Upper lobe of left lung (tissue), 6 donors: ENCODE results near the gene PALLD. TPM values are rescaled to one million over a fixed set of nuclear protein-coding genes. Genes with fewer than 3 reads are reported as not detected.

Experiments
- ATAC-seq, 2 donors: fragments of 200-7000 bp; cut with Tn5 transposase; one replicate each; pipeline ENCODE4 v1.9.1; 2022; ENCODE audit warnings: mild to moderate bottlenecking in 2 of 2, moderate library complexity in 2 of 2; ENCODE audit not compliant: low FRiP score in 2 of 2
- DNase-seq, 2 donors: peaks; one replicate each; pipeline ENCODE4 v3.0.0-alpha.2; 2019 to 2020
- H3K27ac ChIP-seq, 4 donors: fragments of 200-600 bp; sonication (generic); one replicate each; pipeline ENCODE4 v1.5.1; 2016 to 2019
- H3K27me3 ChIP-seq, 4 donors: fragments of 200-600 bp; sonication (generic); one replicate each; pipeline ENCODE4 v1.5.1; 2017 to 2019
- H3K36me3 ChIP-seq, 4 donors: fragments of 200-600 bp; sonication (generic); one replicate each; pipeline ENCODE4 v1.5.1; 2016 to 2019
- H3K4me1 ChIP-seq, 4 donors: fragments of 200-600 bp; sonication (generic); one replicate each; pipeline ENCODE4 v1.5.1; 2018 to 2019
- H3K4me3 ChIP-seq, 4 donors: fragments of 200-600 bp; sonication (generic); one replicate each; pipeline ENCODE4 v1.5.1; 2017 to 2019; ENCODE audit warnings: mild to moderate bottlenecking in 2 of 4, moderate library complexity in 1 of 4
- H3K9me3 ChIP-seq, 4 donors: fragments of 200-600 bp; sonication (generic); one replicate each; pipeline ENCODE4 v1.5.1; 2018 to 2019
- EP300 ChIP-seq, 4 donors: sonication (generic); formaldehyde crosslinking; IDR thresholded peaks; one replicate each; pipeline ENCODE4 v1.5.1; 2017; ENCODE audit warnings: antibody characterized with exemption in 4 of 4, control low read depth in 2 of 4
- POLR2A ChIP-seq, 4 donors: fragments of 450-650 bp; IDR thresholded peaks; one replicate each; pipeline ENCODE4 v1.5.1; 2016 to 2017; ENCODE audit warnings: antibody characterized with exemption in 4 of 4, mild to moderate bottlenecking in 2 of 4
- POLR2AphosphoS5 ChIP-seq, 2 donors: sonication (generic); formaldehyde crosslinking; IDR thresholded peaks; one replicate each; pipeline ENCODE4 v1.5.1; 2017; ENCODE audit warnings: antibody characterized with exemption in 2 of 2
- WGBS, 2 donors: methylation state at CpG; one replicate each; pipeline ENCODE4 v1.1.5; 2017 to 2018; 5-methylcytosine and 5-hydroxymethylcytosine counted together
- total RNA-seq, 6 donors: library from RNA; depleted of rRNA in 4 of 6; stranded (reverse); fragments of >200 nt in 4 of 6; gene quantifications; one replicate each; pipeline versions ENCODE4 v1.1.0 to v1.2.1, GENCODE V29; 2016 to 2021
- TF ChIP-seq, protein P1 (sequence below), 6 experiments: fragments of 450-650 bp in 4 of 6; fragments of 200-600 bp in 2 of 6; sonication (generic) in 2 of 6; IDR thresholded peaks; one replicate each; pipeline ENCODE4 v1.5.1; 2016 to 2019; ENCODE audit warnings: antibody characterized with exemption in 6 of 6
- donor health status: DM: no; HTN: no; CAD: no; lungs with moderate emphysema.
- donor health status: DM: no; HTN: yes; CAD: no; lungs with severe emphysema.

PALLD gene
- total RNA-seq, 6 donors from 2014 or later = 63.9 to 175 (median 134) TPM

- 54 to 69% methylated on average over 3 of the region's 3 CpGs for WGBS, 2 donors
- ATAC-seq = no peak
These were observed 238.9 kb downstream of the PALLD start for GRCh38 chr4:168735735-168736134.

GRCh38 chr4:168736860-168737805 is 240.3 kb downstream of the PALLD start:
- no peaks in the 10 kb centered on the region for H3K27me3 ChIP-seq
- peaks cover 0 to 7% (median 0%) of the 10 kb centered on the region in 4 donors for H3K4me1 ChIP-seq
- H3K36me3 ChIP-seq = no peaks in the 10 kb centered on the region
- H3K27ac ChIP-seq = no peak overlapping the region
- WGBS, 2 donors = 79% methylated on average over 7 of the region's 7 CpGs
- no peak for DNase-seq
- no peak overlapping the region for H3K4me3 ChIP-seq
- TF ChIP-seq, protein P1, sequence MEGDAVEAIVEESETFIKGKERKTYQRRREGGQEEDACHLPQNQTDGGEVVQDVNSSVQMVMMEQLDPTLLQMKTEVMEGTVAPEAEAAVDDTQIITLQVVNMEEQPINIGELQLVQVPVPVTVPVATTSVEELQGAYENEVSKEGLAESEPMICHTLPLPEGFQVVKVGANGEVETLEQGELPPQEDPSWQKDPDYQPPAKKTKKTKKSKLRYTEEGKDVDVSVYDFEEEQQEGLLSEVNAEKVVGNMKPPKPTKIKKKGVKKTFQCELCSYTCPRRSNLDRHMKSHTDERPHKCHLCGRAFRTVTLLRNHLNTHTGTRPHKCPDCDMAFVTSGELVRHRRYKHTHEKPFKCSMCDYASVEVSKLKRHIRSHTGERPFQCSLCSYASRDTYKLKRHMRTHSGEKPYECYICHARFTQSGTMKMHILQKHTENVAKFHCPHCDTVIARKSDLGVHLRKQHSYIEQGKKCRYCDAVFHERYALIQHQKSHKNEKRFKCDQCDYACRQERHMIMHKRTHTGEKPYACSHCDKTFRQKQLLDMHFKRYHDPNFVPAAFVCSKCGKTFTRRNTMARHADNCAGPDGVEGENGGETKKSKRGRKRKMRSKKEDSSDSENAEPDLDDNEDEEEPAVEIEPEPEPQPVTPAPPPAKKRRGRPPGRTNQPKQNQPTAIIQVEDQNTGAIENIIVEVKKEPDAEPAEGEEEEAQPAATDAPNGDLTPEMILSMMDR (IDR thresholded peaks at IDR 0.05) = no peak
- TF ChIP-seq POLR2AphosphoS5 (IDR thresholded peaks at IDR 0.05) (no peak), EP300 (IDR thresholded peaks at IDR 0.05) (no peak), POLR2A (IDR thresholded peaks at IDR 0.05) (no peak)
- H3K9me3 ChIP-seq = no peaks in the 10 kb centered on the region
- no peak for ATAC-seq

More at GRCh38 chr4:168735735-168736134, 238.9 kb downstream of the PALLD start:
- Histone ChIP-seq H3K27me3 (no peaks in the 10 kb centered on the region), H3K27ac (peak overlapping the region in 2 of 4 donors; percentile 34 to 46), H3K4me1 (no peaks in the 10 kb centered on the region), H3K36me3 (no peaks in the 10 kb centered on the region), H3K4me3 (no peak overlapping the region), H3K9me3 (no peaks in the 10 kb centered on the region)
- TF ChIP-seq POLR2AphosphoS5 (IDR thresholded peaks at IDR 0.05) (no peak), EP300 (IDR thresholded peaks at IDR 0.05) (no peak), POLR2A (IDR thresholded peaks at IDR 0.05) (no peak)
- TF ChIP-seq, protein P1 (IDR thresholded peaks at IDR 0.05) = no peak
- no peak for DNase-seq

DNA sequence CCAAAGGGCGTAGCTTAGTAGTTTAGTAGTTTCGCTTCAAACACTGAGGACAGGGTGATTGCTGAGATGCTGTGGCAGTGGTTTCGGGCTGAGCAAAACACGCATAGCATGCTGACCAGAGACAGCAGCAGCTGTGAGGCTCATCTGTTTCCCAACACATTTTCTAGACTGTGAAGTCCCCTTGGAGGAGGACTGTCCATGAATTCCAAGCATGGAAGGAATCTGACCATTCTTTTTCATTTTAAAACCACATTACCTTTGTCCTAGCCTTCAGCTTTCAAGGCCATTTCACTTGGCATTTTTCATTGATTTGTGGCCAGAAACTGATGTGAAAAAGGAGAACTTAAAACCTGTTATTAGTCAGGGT is 240.9 kb downstream of the PALLD start:
- Histone ChIP-seq H3K27me3 (no peaks in the 10 kb centered on the region), H3K27ac (peak overlapping the region in 1 of 4 donors; percentile 31), H3K36me3 (no peaks in the 10 kb centered on the region), H3K9me3 (no peaks in the 10 kb centered on the region), H3K4me1 (peaks cover 0 to 9% (median 0%) of the 10 kb centered on the region in 4 donors), H3K4me3 (no peak overlapping the region)
- 89 to 92% methylated on average over 4 of the region's 4 CpGs for WGBS, 2 donors
- ATAC-seq (peak; percentile 12 to 51), DNase-seq (no peak)
- TF ChIP-seq POLR2AphosphoS5 (IDR thresholded peaks at IDR 0.05) = no peak
- TF ChIP-seq, protein P1 (IDR thresholded peaks at IDR 0.05) = no peak
- no peak for TF ChIP-seq POLR2A (IDR thresholded peaks at IDR 0.05)
- TF ChIP-seq EP300 (IDR thresholded peaks at IDR 0.05) = no peak

GRCh38 chr4:168739886-168740285 is 243.0 kb downstream of the PALLD start:
- H3K4me3 ChIP-seq = no peak overlapping the region
- H3K9me3 ChIP-seq = no peaks in the 10 kb centered on the region
- peaks cover 0 to 10% (median 5%) of the 10 kb centered on the region in 4 donors for H3K4me1 ChIP-seq
- no peaks in the 10 kb centered on the region for H3K27me3 ChIP-seq
- ATAC-seq = no peak
- no peak for TF ChIP-seq POLR2AphosphoS5 (IDR thresholded peaks at IDR 0.05)
- TF ChIP-seq, protein P1 (IDR thresholded peaks at IDR 0.05) = no peak
- no peak for TF ChIP-seq POLR2A (IDR thresholded peaks at IDR 0.05)
- TF ChIP-seq EP300 (IDR thresholded peaks at IDR 0.05) = no peak
- WGBS, 2 donors = 41 to 45% methylated on average over 2 of the region's 2 CpGs
- no peak overlapping the region for H3K27ac ChIP-seq
- no peaks in the 10 kb centered on the region for H3K36me3 ChIP-seq
- DNase-seq = no peak
